Measurements from ENCODE around the gene STARD13. TPM values are rescaled to one million over a fixed set of nuclear protein-coding genes. Genes with fewer than 3 reads are reported as not detected.

Gene STARD13
- total RNA-seq, 1 donor, result 28.2 TPM

DNA sequence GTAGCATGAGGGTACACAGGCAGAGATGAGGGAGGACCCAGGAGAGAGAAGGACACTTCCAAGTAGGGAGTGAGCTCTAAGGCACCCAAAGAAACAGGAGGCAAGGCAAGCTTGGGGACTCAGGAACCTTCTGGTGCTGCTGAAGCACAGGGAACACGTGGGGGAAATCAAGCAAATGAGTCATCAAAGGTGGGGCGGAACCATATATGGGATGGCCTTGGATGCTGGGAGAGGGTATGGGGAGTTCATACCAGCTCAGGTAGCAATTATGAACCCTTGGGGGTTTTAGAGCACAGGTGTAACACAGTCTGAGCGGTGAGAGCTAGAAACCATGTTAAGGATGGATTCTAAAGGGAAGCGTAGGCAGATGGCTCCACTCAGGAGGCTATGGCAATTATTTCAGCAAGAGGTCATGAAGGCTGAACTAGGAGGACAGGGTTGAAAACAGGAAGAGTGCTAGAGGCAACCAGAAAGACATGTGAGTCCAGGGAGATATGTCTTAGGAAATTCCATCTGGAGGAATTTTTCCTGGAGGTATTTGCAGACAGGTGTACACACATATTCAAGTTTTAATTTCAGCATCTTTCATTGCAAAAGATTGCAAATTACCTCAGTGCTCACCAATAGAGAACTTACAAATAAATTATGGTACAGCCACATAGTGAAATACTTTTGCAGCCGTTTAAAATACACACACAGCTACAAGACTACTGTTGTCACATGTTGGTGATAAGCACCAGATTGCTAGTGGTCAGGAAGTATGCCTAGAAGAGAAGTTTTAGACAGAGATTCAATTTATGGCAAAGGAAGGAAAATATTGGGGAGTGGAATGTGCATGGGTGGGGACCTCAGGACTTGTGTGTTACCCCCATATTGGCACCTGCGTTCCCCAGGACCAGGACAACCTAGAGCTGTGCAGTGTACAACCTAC lies 77.0 kb downstream of the STARD13 start:
- H3K9me3 ChIP-seq (ENCODE audit: low read depth, low read length), result no peaks in the 10 kb centered on the region
- no peak overlapping the region for H3K4me2 ChIP-seq (ENCODE audit: insufficient read depth, low read length)
- peaks cover 15% of the 10 kb centered on the region for H3K36me3 ChIP-seq (ENCODE audit: insufficient read depth, low read length)
- H3K4me1 ChIP-seq (ENCODE audit: insufficient read depth, low read length), result peaks cover 61% of the 10 kb centered on the region
- peaks cover 98% of the 10 kb centered on the region for H3K79me2 ChIP-seq (ENCODE audit: insufficient read depth, low read length)
- H3K27me3 ChIP-seq (ENCODE audit: insufficient read depth, low read length), result no peaks in the 10 kb centered on the region
- H3K27ac ChIP-seq (ENCODE audit: low read depth, low read length), result peak overlapping the region; percentile 98
- DNase-seq (ENCODE audit: insufficient read length, low spot score, missing footprints), result no peak
- TF ChIP-seq, protein P1, sequence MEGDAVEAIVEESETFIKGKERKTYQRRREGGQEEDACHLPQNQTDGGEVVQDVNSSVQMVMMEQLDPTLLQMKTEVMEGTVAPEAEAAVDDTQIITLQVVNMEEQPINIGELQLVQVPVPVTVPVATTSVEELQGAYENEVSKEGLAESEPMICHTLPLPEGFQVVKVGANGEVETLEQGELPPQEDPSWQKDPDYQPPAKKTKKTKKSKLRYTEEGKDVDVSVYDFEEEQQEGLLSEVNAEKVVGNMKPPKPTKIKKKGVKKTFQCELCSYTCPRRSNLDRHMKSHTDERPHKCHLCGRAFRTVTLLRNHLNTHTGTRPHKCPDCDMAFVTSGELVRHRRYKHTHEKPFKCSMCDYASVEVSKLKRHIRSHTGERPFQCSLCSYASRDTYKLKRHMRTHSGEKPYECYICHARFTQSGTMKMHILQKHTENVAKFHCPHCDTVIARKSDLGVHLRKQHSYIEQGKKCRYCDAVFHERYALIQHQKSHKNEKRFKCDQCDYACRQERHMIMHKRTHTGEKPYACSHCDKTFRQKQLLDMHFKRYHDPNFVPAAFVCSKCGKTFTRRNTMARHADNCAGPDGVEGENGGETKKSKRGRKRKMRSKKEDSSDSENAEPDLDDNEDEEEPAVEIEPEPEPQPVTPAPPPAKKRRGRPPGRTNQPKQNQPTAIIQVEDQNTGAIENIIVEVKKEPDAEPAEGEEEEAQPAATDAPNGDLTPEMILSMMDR (IDR thresholded peaks at IDR 0.05; ENCODE audit: extremely low read depth, low read depth, low read length), result no peak
- peaks cover 4% of the 10 kb centered on the region for H4K20me1 ChIP-seq (ENCODE audit: insufficient read depth, low read length)
- no peak overlapping the region for H3K4me3 ChIP-seq (ENCODE audit: insufficient read depth, low read length)
- H2AFZ ChIP-seq (ENCODE audit: low read length), result no peak overlapping the region

DNA sequence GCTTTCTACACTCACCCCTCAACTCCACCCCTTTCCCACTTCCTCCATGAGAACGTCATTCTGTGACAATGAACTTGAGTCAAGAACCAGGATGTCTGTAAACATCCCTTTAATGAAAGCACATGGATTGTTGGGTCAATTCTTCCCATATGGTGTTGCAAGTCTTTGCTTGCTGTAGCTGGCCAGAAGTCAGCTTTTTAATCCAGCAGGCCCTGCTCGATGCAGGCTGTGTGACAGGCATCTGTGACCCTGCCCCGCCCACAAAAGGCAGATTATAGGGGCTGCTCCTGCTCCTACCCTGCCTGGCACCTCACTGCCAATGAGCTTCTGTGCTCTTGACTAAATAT lies 78.0 kb downstream of the STARD13 start:
- peak overlapping the region; percentile 89 for H3K4me2 ChIP-seq (ENCODE audit: insufficient read depth, low read length)
- peaks cover 98% of the 10 kb centered on the region for H3K79me2 ChIP-seq (ENCODE audit: insufficient read depth, low read length)
- TF ChIP-seq, protein P1 (IDR thresholded peaks at IDR 0.05; ENCODE audit: extremely low read depth, low read depth, low read length), result no peak

DNA sequence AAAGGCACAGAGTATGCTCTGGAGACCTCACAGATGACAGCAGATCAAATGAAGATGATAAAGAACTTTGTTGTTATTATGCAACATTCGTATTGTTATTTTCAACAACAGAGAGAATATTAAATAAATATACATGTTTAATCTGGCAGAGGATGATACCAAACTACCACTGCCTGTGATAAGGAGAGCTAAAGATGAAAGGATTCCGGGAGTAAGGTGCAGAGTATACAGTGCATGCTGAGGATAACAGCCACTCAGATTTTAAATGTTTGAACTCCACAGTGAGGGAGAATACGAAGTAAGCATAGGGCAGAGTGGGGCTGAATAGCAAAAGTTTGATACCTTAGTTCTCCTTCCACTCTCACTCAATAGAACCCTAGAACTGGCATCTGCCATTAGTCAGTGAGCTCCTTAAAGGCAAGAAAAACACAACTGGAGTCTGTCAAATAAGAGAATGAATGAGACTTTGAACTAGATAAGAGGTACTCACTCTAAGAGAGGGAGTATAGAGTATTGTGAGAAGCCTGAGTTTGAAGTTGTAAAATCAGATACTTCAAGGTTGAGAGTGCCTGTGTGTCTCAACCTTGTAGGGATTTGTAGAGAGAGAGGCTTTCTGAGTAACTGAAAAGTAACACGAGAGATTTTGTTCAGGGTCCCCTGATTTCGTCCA lies 78.5 kb downstream of the STARD13 start:
- no peaks in the 10 kb centered on the region for H3K9me3 ChIP-seq (ENCODE audit: low read depth, low read length)
- peaks cover 98% of the 10 kb centered on the region for H3K79me2 ChIP-seq (ENCODE audit: insufficient read depth, low read length)
- H4K20me1 ChIP-seq (ENCODE audit: insufficient read depth, low read length), result peaks cover 4% of the 10 kb centered on the region
- H3K4me1 ChIP-seq (ENCODE audit: insufficient read depth, low read length), result peaks cover 54% of the 10 kb centered on the region
- H3K4me2 ChIP-seq (ENCODE audit: insufficient read depth, low read length), result peak overlapping the region; percentile 89
- no peak overlapping the region for H2AFZ ChIP-seq (ENCODE audit: low read length)
- H3K27me3 ChIP-seq (ENCODE audit: insufficient read depth, low read length), result no peaks in the 10 kb centered on the region
- peaks cover 15% of the 10 kb centered on the region for H3K36me3 ChIP-seq (ENCODE audit: insufficient read depth, low read length)
- peak overlapping the region; percentile 98 for H3K27ac ChIP-seq (ENCODE audit: low read depth, low read length)
- TF ChIP-seq, protein P1 (IDR thresholded peaks at IDR 0.05; ENCODE audit: extremely low read depth, low read depth, low read length), result no peak
- no peak overlapping the region for H3K4me3 ChIP-seq (ENCODE audit: insufficient read depth, low read length)
- no peak for DNase-seq (ENCODE audit: insufficient read length, low spot score, missing footprints)

More for the DNA sequence above, 78.0 kb downstream of the STARD13 start:
- H3K9me3 ChIP-seq (ENCODE audit: low read depth, low read length), result no peaks in the 10 kb centered on the region
- H4K20me1 ChIP-seq (ENCODE audit: insufficient read depth, low read length), result peaks cover 4% of the 10 kb centered on the region
- H3K27me3 ChIP-seq (ENCODE audit: insufficient read depth, low read length), result no peaks in the 10 kb centered on the region
- DNase-seq (ENCODE audit: insufficient read length, low spot score, missing footprints), result no peak
- no peak overlapping the region for H2AFZ ChIP-seq (ENCODE audit: low read length)
- peaks cover 15% of the 10 kb centered on the region for H3K36me3 ChIP-seq (ENCODE audit: insufficient read depth, low read length)
- H3K4me3 ChIP-seq (ENCODE audit: insufficient read depth, low read length), result no peak overlapping the region
- peak overlapping the region; percentile 98 for H3K27ac ChIP-seq (ENCODE audit: low read depth, low read length)
- peaks cover 54% of the 10 kb centered on the region for H3K4me1 ChIP-seq (ENCODE audit: insufficient read depth, low read length)

DNA sequence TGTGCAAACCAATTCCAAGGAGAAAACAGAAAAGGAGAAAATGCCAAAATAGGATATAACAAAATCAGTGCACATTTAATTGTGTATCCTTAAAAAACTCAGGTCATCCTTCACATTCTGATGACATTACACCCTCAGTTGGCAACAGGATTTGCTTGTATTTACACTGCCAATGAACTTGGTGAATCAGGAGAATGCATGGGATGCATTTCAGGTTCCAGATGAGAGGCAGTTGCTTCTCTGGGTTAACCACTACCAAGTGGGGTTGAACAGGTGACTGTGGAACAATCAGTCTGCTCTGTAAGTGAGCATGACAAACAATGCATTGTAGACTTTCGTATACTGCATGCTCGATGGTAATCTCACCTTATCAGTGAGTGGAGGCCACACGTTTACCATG lies 79.1 kb downstream of the STARD13 start:
- Histone ChIP-seq H3K4me3 (ENCODE audit: insufficient read depth, low read length) (no peak overlapping the region), H3K27ac (ENCODE audit: low read depth, low read length) (peak overlapping the region; percentile 98), H3K9me3 (ENCODE audit: low read depth, low read length) (no peaks in the 10 kb centered on the region), H3K27me3 (ENCODE audit: insufficient read depth, low read length) (no peaks in the 10 kb centered on the region), H4K20me1 (ENCODE audit: insufficient read depth, low read length) (peaks cover 4% of the 10 kb centered on the region), H3K79me2 (ENCODE audit: insufficient read depth, low read length) (peaks cover 98% of the 10 kb centered on the region), H3K36me3 (ENCODE audit: insufficient read depth, low read length) (peaks cover 16% of the 10 kb centered on the region), H2AFZ (ENCODE audit: low read length) (no peak overlapping the region), H3K4me1 (ENCODE audit: insufficient read depth, low read length) (peaks cover 54% of the 10 kb centered on the region), H3K4me2 (ENCODE audit: insufficient read depth, low read length) (peak overlapping the region; percentile 89)
- no peak for DNase-seq (ENCODE audit: insufficient read length, low spot score, missing footprints)
- TF ChIP-seq, protein P1 (IDR thresholded peaks at IDR 0.05; ENCODE audit: extremely low read depth, low read depth, low read length), result no peak
